ENCODE results near the gene OCA2.

Gene OCA2

GRCh38 chr15:27847775-27848710 is 251.1 kb downstream of the OCA2 start:
- no peak for DNase-seq (ENCODE audit: low read depth in 2 of 2)

GRCh38 chr15:27846722-27847395 is 252.3 kb downstream of the OCA2 start:
- no peak for DNase-seq (ENCODE audit: low read depth in 2 of 2)

- DNase-seq (ENCODE audit: low read depth in 2 of 2) = no peak
These were observed 253.4 kb downstream of the OCA2 start for GRCh38 chr15:27845535-27846369.

- DNase-seq (ENCODE audit: low read depth in 2 of 2) = no peak
These were observed 255.0 kb downstream of the OCA2 start for GRCh38 chr15:27844018-27844666.

GRCh38 chr15:27843146-27843545 is 256.0 kb downstream of the OCA2 start:
- no peak for DNase-seq (ENCODE audit: low read depth in 2 of 2)

- no peak for DNase-seq (ENCODE audit: low read depth in 2 of 2)
These were observed 256.6 kb downstream of the OCA2 start for GRCh38 chr15:27842526-27842925.

- DNase-seq (ENCODE audit: low read depth in 2 of 2) = no peak
These were observed 263.7 kb downstream of the OCA2 start for GRCh38 chr15:27835233-27835939.

GRCh38 chr15:27834684-27835083 is 264.4 kb downstream of the OCA2 start:
- DNase-seq (ENCODE audit: low read depth in 2 of 2) = no peak

- no peak for DNase-seq (ENCODE audit: low read depth in 2 of 2)
These were observed 265.1 kb downstream of the OCA2 start for GRCh38 chr15:27833974-27834373.

GRCh38 chr15:27833178-27833577 is 265.9 kb downstream of the OCA2 start:
- no peak for DNase-seq (ENCODE audit: low read depth in 2 of 2)

- DNase-seq (ENCODE audit: low read depth in 2 of 2) = no peak
These were observed 266.9 kb downstream of the OCA2 start for GRCh38 chr15:27832237-27832596.

- DNase-seq (ENCODE audit: low read depth in 2 of 2) = no peak
These were observed 267.5 kb downstream of the OCA2 start for GRCh38 chr15:27831384-27832236.

- no peak for DNase-seq (ENCODE audit: low read depth in 2 of 2)
These were observed 270.4 kb downstream of the OCA2 start for GRCh38 chr15:27828746-27829145.

- DNase-seq (ENCODE audit: low read depth in 2 of 2) = no peak
These were observed 272.0 kb downstream of the OCA2 start for GRCh38 chr15:27826902-27827714.

GRCh38 chr15:27826411-27826810 is 272.7 kb downstream of the OCA2 start:
- DNase-seq (ENCODE audit: low read depth in 2 of 2) = no peak

- DNase-seq (ENCODE audit: low read depth in 2 of 2) = no peak
These were observed 274.2 kb downstream of the OCA2 start for GRCh38 chr15:27824841-27825422.

GRCh38 chr15:27821273-27821672 is 277.8 kb downstream of the OCA2 start:
- DNase-seq (ENCODE audit: low read depth in 2 of 2) = no peak

- no peak for DNase-seq (ENCODE audit: low read depth in 2 of 2)
These were observed 278.4 kb downstream of the OCA2 start for GRCh38 chr15:27820722-27821121.

GRCh38 chr15:27820232-27820631 is 278.9 kb downstream of the OCA2 start:
- DNase-seq (ENCODE audit: low read depth in 2 of 2) = no peak
